K562 (cell line): ENCODE data around the gene TIMM8A. TPM values are rescaled to one million over a fixed set of nuclear protein-coding genes. Genes with fewer than 3 reads are reported as not detected.

Experiments
- BCOR ChIP-seq: fragments of 450-650 bp; IDR thresholded peaks from 2 replicates; pipeline ENCODE4 v1.6.1; 2016
- ETV1 ChIP-seq: fragments of 450-650 bp; conservative IDR thresholded peaks from 2 replicates; pipeline ENCODE4 v1.6.1; 2016; ENCODE audit warnings: missing genetic modification characterization, control low read depth, low read depth, missing compliant biosample characterization
- FOXA1 ChIP-seq: fragments of 450-650 bp; IDR thresholded peaks from 2 replicates; pipeline ENCODE4 v1.6.1; 2016; ENCODE audit warnings: mild to moderate bottlenecking, borderline replicate concordance
- GATA2 ChIP-seq: sonication (generic); formaldehyde crosslinking; IDR thresholded peaks from 2 replicates; pipeline ENCODE4 v1.4.0; 2020; ENCODE audit warnings: mild to moderate bottlenecking, missing genetic modification reagents
- GTF2E2 ChIP-seq: fragments of 200-800 bp; sonication (Bioruptor generic); IDR thresholded peaks from 2 replicates; pipeline ENCODE4 v1.6.1; 2016; ENCODE audit warnings: missing genetic modification characterization, missing compliant biosample characterization
- HEY1 ChIP-seq: fragments of 250-450 bp; sonication (Bioruptor Pico); IDR thresholded peaks from 2 replicates; pipeline ENCODE4 v1.5.0; 2020; ENCODE audit warnings: mild to moderate bottlenecking, moderate library complexity, borderline replicate concordance
- JUND ChIP-seq, 2 experiments: IDR thresholded peaks; 2 replicates in 1 of 2; 3 replicates in 1 of 2; pipeline ENCODE4 v1.6.1; 2011; ENCODE audit warnings: borderline replicate concordance in 2 of 2, low read depth in 2 of 2, low read length in 2 of 2, improper control_type of control experiment in 1 of 2, missing biosample characterization in 1 of 2, missing genetic modification characterization in 1 of 2, missing genetic modification reagents in 1 of 2
- KDM2B ChIP-seq: fragments of 250-450 bp; sonication (Bioruptor Pico); IDR thresholded peaks from 2 replicates; pipeline ENCODE4 v1.8.0; 2021; ENCODE audit warnings: mild to moderate bottlenecking, moderate library complexity
- MED1 ChIP-seq: sonication (generic); formaldehyde crosslinking; IDR thresholded peaks from 2 replicates; pipeline ENCODE4 v1.8.1; 2023; ENCODE audit warnings: missing genetic modification reagents, borderline replicate concordance
- PML ChIP-seq: IDR thresholded peaks from 2 replicates; pipeline ENCODE4 v1.6.1; 2012; ENCODE audit warnings: low read length, inconsistent platforms
- RBM17 ChIP-seq: fragments of 200-400 bp; formaldehyde crosslinking; IDR thresholded peaks from 2 replicates; pipeline ENCODE4 v1.6.1; 2017; ENCODE audit warnings: low read depth, mild to moderate bottlenecking, low read length, borderline replicate concordance
- SP2 ChIP-seq: IDR thresholded peaks from 2 replicates; pipeline ENCODE4 v1.6.1; 2011; ENCODE audit warnings: mild to moderate bottlenecking, low read depth, low read length, moderate library complexity; ENCODE audit not compliant: poor library complexity, severe bottlenecking; ENCODE audit errors: extremely low read depth
- ZNF12 ChIP-seq: sonication (generic); formaldehyde crosslinking; IDR thresholded peaks from 2 replicates; pipeline ENCODE4 v1.4.0; 2020; ENCODE audit warnings: mild to moderate bottlenecking, missing genetic modification reagents
- polyA plus RNA-seq, 8 experiments: library from polyadenylated mRNA; depleted of rRNA in 4 of 8; stranded (reverse) in 5 of 8; unstranded in 3 of 8; fragments of >200 nt; fragmentation: Nextera tagmentation in 2 of 8; fragmentation: Illumina TruSeq in 1 of 8; extraction: Ambion mirVana in 2 of 8; extraction: Trizol in 1 of 8; gene quantifications; 2 replicates each; pipeline versions ENCODE4 v1.2.1 to v1.2.3, GENCODE V29; 2011 to 2014; ENCODE audit warnings: inconsistent platforms in 1 of 8, missing spikeins in 1 of 8
- total RNA-seq, 7 experiments: library from RNA; depleted of rRNA in 6 of 7; stranded (reverse); fragments of >200 nt in 6 of 7; fragmentation: Illumina TruSeq in 2 of 7; extraction: Trizol in 2 of 7; gene quantifications; 2 replicates each; pipeline versions ENCODE4 v1.2.1 to v1.2.3, GENCODE V29; 2011 to 2021; ENCODE audit warnings: low replicate concordance in 1 of 7
- TF ChIP-seq, protein P1 (sequence below): fragments of 250-450 bp; sonication (Bioruptor Pico); IDR thresholded peaks from 2 replicates; pipeline ENCODE4 v1.4.0; 2020; ENCODE audit warnings: mild to moderate bottlenecking, moderate library complexity
- TF ChIP-seq, protein P2 (sequence below): fragments of 250-450 bp; sonication (Bioruptor Pico); IDR thresholded peaks from 2 replicates; pipeline ENCODE4 v1.5.0; 2021; ENCODE audit warnings: mild to moderate bottlenecking, borderline replicate concordance
- TF ChIP-seq, protein P3 (sequence below): fragments of 450-650 bp; IDR thresholded peaks from 2 replicates; pipeline ENCODE4 v1.6.1; 2016; ENCODE audit warnings: low read depth, mild to moderate bottlenecking, moderate library complexity
- TF ChIP-seq, protein P4 (sequence below), 2 experiments: fragments of 200-800 bp in 1 of 2; sonication (Bioruptor generic) in 1 of 2; sonication (generic) in 1 of 2; formaldehyde crosslinking in 1 of 2; IDR thresholded peaks in 1 of 2; conservative IDR thresholded peaks in 1 of 2; 2 replicates each; pipeline versions ENCODE4 v1.5.0 to v1.6.1; 2016 to 2020; ENCODE audit warnings: missing compliant biosample characterization in 1 of 2, missing genetic modification characterization in 1 of 2, missing genetic modification reagents in 1 of 2

Gene TIMM8A
- total and polyA plus RNA-seq, 9 of the 15 experiments (the other 6 are each of a cell fraction or from before 2014, with no cell fraction given): 10.9 to 132 (median 41.1) TPM

DNA sequence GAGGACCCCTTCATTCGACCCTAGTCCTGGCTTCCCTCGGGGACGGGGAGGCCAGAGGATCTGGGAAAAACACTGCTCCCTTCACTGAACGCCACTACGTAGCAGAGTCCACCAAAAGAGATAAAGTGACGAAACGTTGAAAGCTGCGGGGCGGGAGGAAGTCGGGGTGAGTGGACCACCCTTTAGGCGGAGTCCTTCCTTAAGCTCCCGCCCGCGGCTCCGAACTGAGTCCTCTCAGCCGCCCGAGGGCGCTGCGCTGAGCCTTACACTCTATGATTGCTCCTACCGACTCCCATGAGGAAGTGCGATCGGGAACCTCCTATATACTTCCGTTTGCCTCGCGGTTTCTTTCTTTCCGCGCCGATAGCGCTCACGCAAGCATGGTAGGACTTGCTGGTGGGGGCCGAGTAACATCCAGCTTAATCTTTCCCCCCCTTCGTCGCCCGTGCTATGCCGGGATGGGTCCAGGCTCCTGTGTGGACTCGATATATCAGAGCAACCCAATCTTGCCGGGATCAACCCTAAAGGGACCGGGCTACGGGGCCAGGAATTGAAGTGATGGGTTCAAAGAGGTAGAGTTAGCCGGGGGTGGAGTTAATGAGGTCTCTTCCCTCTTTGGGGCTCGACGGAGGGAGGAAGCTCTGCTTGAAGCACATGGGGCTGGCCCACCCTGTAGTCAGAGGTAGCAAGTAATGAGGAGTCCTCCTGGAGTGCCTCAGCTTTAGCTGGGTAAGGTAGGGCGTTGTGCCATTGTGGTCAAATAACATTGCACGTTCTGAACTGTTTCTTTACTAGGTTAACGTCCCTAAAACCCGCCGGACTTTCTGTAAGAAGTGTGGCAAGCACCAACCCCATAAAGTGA is 42.4 kb upstream of the TIMM8A start, which contains the start of gene RPL36A (continued):
- TF ChIP-seq, protein P1, sequence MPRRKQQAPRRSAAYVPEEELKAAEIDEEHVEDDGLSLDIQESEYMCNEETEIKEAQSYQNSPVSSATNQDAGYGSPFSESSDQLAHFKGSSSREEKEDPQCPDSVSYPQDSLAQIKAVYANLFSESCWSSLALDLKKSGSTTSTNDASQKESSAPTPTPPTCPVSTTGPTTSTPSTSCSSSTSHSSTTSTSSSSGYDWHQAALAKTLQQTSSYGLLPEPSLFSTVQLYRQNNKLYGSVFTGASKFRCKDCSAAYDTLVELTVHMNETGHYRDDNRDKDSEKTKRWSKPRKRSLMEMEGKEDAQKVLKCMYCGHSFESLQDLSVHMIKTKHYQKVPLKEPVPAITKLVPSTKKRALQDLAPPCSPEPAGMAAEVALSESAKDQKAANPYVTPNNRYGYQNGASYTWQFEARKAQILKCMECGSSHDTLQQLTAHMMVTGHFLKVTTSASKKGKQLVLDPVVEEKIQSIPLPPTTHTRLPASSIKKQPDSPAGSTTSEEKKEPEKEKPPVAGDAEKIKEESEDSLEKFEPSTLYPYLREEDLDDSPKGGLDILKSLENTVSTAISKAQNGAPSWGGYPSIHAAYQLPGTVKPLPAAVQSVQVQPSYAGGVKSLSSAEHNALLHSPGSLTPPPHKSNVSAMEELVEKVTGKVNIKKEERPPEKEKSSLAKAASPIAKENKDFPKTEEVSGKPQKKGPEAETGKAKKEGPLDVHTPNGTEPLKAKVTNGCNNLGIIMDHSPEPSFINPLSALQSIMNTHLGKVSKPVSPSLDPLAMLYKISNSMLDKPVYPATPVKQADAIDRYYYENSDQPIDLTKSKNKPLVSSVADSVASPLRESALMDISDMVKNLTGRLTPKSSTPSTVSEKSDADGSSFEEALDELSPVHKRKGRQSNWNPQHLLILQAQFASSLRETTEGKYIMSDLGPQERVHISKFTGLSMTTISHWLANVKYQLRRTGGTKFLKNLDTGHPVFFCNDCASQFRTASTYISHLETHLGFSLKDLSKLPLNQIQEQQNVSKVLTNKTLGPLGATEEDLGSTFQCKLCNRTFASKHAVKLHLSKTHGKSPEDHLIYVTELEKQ (CRISPR knock-in tag): no peak
- TF ChIP-seq RBM17 (no peak), ETV1 (tag) (peak; percentile 73), HEY1 (CRISPR knock-in tag) (no peak), KDM2B (CRISPR knock-in tag) (no peak), FOXA1 (no peak), GTF2E2 (tag) (peak; percentile 93), JUND (IDR thresholded peaks at IDR 0.05; ENCODE audit: borderline replicate concordance, low read depth, low read length) (peak; percentile 64; the same call in 1 of the 2 replicates), JUND (tag; IDR thresholded peaks at IDR 0.05; ENCODE audit: borderline replicate concordance, low read depth, low read length) (0 out of 3 replicates have a peak, but pooled peaks have one; percentile 17), BCOR (no peak), ZNF12 (CRISPR knock-in tag) (no peak), PML (peak; percentile 92), MED1 (CRISPR knock-in tag) (no peak), GATA2 (CRISPR knock-in tag) (no peak), SP2 (peak; percentile 91)
- TF ChIP-seq, protein P2, sequence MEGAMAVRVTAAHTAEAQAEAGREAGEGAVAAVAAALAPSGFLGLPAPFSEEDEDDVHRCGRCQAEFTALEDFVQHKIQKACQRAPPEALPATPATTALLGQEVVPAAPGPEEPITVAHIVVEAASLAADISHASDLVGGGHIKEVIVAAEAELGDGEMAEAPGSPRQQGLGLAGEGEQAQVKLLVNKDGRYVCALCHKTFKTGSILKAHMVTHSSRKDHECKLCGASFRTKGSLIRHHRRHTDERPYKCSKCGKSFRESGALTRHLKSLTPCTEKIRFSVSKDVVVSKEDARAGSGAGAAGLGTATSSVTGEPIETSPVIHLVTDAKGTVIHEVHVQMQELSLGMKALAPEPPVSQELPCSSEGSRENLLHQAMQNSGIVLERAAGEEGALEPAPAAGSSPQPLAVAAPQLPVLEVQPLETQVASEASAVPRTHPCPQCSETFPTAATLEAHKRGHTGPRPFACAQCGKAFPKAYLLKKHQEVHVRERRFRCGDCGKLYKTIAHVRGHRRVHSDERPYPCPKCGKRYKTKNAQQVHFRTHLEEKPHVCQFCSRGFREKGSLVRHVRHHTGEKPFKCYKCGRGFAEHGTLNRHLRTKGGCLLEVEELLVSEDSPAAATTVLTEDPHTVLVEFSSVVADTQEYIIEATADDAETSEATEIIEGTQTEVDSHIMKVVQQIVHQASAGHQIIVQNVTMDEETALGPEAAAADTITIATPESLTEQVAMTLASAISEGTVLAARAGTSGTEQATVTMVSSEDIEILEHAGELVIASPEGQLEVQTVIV (CRISPR knock-in tag): no peak
- TF ChIP-seq, protein P3, sequence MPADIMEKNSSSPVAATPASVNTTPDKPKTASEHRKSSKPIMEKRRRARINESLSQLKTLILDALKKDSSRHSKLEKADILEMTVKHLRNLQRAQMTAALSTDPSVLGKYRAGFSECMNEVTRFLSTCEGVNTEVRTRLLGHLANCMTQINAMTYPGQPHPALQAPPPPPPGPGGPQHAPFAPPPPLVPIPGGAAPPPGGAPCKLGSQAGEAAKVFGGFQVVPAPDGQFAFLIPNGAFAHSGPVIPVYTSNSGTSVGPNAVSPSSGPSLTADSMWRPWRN: no peak
- TF ChIP-seq, protein P4, sequence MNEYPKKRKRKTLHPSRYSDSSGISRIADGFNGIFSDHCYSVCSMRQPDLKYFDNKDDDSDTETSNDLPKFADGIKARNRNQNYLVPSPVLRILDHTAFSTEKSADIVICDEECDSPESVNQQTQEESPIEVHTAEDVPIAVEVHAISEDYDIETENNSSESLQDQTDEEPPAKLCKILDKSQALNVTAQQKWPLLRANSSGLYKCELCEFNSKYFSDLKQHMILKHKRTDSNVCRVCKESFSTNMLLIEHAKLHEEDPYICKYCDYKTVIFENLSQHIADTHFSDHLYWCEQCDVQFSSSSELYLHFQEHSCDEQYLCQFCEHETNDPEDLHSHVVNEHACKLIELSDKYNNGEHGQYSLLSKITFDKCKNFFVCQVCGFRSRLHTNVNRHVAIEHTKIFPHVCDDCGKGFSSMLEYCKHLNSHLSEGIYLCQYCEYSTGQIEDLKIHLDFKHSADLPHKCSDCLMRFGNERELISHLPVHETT (CRISPR knock-in tag; conservative IDR thresholded peaks at IDR 0.05 in 1 of 2, IDR thresholded peaks at IDR 0.05 in 1 of 2): peak in 1 of 2 experiments; percentile 38; a peak in 1 of 4 replicates
